ENCODE data around the gene ABLIM2. TPM values are rescaled to one million over a fixed set of nuclear protein-coding genes. Genes with fewer than 3 reads are reported as not detected.

The ABLIM2 gene
- total and polyA plus RNA-seq, 2 experiments from 2014 or later: 1.5 to 4.3 TPM

DNA sequence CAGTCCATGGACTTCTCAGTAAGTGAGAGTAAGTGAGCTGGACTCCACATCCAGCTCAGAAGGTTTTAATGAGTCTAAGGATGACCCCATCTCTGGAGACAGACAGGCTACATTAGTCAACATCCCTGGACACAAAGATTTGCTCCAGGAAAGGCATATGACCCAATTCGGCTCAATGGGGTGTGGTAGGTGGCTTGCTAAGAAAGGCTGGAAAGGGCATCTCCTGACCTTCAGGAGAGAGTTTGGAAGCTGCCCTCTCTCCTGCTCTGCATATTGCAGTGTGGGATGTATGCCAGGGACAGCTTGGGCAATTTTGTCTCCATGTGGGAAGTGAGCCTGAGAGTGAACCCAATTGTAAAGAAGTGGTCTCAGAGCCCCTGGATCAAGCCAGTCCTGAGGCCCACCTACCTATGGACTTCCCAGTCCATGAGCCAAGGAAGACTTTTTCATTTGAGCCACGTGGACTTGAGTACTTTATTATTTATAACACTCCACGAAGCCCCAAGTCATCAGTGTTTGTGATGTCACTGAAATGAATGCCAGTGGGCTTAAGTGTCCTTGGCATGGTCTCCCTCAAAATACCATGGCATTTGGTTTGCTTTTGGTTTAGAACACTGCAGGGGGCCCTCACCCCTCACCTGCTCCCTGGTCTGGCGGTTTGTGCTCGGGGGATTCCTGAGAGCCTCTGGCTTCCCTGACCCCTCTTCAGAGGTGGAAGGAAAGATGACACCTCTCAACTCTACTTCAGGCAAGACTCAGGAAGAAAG is 10.4 kb upstream of the ABLIM2 start:
- Histone ChIP-seq H3K36me3 (ENCODE audit: insufficient read depth) (no peaks in the 10 kb centered on the region), H3K9me2 (ENCODE audit: insufficient read depth) (peaks cover 4% of the 10 kb centered on the region; the same call in 1 of the 2 replicates), H3F3A (replicated peaks; ENCODE audit: low read depth) (no peaks in the 10 kb centered on the region), H3K27me3 (ENCODE audit: insufficient read depth) (no peaks in the 10 kb centered on the region), H4K20me1 (replicated peaks; ENCODE audit: insufficient read depth) (no peaks in the 10 kb centered on the region), H2AFZ (no peak overlapping the region), H3K4me3 (no peak overlapping the region), H3K4me2 (no peak overlapping the region), H3K4me1 (ENCODE audit: insufficient read depth) (no peaks in the 10 kb centered on the region), H3K79me2 (replicated peaks; ENCODE audit: insufficient read depth) (no peaks in the 10 kb centered on the region), H3K27ac (ENCODE audit: low read depth) (no peak overlapping the region)
- DNase-seq (ENCODE audit: low spot score) (no peak), ATAC-seq (no peak)
- Mint-ChIP-seq H3K27ac (no peak overlapping the region), H3K4me3 (no peak overlapping the region), H3K36me3 (ENCODE audit: low read depth) (peaks cover 7% of the 10 kb centered on the region; the same call in 2 of the 3 replicates), H3K27me3 (ENCODE audit: insufficient read depth, low read depth, poor library complexity) (no peaks in the 10 kb centered on the region), H3K4me1 (no peaks in the 10 kb centered on the region), H3K9me3 (peaks cover 19% of the 10 kb centered on the region)
- TF ChIP-seq ZNF331 (CRISPR knock-in tag; IDR thresholded peaks at IDR 0.05; ENCODE audit: low read depth) (no peak), NANOG (IDR thresholded peaks at IDR 0.05; ENCODE audit: borderline replicate concordance) (no peak), CREB1 (CRISPR knock-in tag; IDR thresholded peaks at IDR 0.05; ENCODE audit: low read depth) (no peak), EZH2phosphoT487 (IDR thresholded peaks at IDR 0.05; ENCODE audit: unreplicated experiment) (no peak), STAT1 (IDR thresholded peaks at IDR 0.05; ENCODE audit: unreplicated experiment) (no peak), ZNF114 (CRISPR knock-in tag; IDR thresholded peaks at IDR 0.05) (no peak)
- TF ChIP-seq, protein P1, sequence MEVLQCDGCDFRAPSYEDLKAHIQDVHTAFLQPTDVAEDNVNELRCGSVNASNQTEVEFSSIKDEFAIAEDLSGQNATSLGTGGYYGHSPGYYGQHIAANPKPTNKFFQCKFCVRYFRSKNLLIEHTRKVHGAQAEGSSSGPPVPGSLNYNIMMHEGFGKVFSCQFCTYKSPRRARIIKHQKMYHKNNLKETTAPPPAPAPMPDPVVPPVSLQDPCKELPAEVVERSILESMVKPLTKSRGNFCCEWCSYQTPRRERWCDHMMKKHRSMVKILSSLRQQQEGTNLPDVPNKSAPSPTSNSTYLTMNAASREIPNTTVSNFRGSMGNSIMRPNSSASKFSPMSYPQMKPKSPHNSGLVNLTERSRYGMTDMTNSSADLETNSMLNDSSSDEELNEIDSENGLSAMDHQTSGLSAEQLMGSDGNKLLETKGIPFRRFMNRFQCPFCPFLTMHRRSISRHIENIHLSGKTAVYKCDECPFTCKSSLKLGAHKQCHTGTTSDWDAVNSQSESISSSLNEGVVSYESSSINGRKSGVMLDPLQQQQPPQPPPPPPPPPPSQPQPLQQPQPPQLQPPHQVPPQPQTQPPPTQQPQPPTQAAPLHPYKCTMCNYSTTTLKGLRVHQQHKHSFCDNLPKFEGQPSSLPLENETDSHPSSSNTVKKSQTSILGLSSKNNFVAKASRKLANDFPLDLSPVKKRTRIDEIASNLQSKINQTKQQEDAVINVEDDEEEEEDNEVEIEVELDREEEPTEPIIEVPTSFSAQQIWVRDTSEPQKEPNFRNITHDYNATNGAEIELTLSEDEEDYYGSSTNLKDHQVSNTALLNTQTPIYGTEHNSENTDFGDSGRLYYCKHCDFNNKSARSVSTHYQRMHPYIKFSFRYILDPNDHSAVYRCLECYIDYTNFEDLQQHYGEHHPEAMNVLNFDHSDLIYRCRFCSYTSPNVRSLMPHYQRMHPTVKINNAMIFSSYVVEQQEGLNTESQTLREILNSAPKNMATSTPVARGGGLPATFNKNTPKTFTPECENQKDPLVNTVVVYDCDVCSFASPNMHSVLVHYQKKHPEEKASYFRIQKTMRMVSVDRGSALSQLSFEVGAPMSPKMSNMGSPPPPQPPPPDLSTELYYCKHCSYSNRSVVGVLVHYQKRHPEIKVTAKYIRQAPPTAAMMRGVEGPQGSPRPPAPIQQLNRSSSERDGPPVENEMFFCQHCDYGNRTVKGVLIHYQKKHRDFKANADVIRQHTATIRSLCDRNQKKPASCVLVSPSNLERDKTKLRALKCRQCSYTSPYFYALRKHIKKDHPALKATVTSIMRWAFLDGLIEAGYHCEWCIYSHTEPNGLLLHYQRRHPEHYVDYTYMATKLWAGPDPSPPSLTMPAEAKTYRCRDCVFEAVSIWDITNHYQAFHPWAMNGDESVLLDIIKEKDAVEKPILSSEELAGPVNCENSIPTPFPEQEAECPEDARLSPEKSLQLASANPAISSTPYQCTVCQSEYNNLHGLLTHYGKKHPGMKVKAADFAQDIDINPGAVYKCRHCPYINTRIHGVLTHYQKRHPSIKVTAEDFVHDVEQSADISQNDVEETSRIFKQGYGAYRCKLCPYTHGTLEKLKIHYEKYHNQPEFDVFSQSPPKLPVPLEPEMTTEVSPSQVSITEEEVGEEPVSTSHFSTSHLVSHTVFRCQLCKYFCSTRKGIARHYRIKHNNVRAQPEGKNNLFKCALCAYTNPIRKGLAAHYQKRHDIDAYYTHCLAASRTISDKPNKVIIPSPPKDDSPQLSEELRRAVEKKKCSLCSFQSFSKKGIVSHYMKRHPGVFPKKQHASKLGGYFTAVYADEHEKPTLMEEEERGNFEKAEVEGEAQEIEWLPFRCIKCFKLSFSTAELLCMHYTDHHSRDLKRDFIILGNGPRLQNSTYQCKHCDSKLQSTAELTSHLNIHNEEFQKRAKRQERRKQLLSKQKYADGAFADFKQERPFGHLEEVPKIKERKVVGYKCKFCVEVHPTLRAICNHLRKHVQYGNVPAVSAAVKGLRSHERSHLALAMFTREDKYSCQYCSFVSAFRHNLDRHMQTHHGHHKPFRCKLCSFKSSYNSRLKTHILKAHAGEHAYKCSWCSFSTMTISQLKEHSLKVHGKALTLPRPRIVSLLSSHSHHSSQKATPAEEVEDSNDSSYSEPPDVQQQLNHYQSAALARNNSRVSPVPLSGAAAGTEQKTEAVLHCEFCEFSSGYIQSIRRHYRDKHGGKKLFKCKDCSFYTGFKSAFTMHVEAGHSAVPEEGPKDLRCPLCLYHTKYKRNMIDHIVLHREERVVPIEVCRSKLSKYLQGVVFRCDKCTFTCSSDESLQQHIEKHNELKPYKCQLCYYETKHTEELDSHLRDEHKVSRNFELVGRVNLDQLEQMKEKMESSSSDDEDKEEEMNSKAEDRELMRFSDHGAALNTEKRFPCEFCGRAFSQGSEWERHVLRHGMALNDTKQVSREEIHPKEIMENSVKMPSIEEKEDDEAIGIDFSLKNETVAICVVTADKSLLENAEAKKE (CRISPR knock-in tag; IDR thresholded peaks at IDR 0.05): no peak
- TF ChIP-seq, protein P2, sequence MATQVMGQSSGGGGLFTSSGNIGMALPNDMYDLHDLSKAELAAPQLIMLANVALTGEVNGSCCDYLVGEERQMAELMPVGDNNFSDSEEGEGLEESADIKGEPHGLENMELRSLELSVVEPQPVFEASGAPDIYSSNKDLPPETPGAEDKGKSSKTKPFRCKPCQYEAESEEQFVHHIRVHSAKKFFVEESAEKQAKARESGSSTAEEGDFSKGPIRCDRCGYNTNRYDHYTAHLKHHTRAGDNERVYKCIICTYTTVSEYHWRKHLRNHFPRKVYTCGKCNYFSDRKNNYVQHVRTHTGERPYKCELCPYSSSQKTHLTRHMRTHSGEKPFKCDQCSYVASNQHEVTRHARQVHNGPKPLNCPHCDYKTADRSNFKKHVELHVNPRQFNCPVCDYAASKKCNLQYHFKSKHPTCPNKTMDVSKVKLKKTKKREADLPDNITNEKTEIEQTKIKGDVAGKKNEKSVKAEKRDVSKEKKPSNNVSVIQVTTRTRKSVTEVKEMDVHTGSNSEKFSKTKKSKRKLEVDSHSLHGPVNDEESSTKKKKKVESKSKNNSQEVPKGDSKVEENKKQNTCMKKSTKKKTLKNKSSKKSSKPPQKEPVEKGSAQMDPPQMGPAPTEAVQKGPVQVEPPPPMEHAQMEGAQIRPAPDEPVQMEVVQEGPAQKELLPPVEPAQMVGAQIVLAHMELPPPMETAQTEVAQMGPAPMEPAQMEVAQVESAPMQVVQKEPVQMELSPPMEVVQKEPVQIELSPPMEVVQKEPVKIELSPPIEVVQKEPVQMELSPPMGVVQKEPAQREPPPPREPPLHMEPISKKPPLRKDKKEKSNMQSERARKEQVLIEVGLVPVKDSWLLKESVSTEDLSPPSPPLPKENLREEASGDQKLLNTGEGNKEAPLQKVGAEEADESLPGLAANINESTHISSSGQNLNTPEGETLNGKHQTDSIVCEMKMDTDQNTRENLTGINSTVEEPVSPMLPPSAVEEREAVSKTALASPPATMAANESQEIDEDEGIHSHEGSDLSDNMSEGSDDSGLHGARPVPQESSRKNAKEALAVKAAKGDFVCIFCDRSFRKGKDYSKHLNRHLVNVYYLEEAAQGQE (IDR thresholded peaks at IDR 0.05; ENCODE audit: unreplicated experiment): no peak
- TF ChIP-seq, protein P3, sequence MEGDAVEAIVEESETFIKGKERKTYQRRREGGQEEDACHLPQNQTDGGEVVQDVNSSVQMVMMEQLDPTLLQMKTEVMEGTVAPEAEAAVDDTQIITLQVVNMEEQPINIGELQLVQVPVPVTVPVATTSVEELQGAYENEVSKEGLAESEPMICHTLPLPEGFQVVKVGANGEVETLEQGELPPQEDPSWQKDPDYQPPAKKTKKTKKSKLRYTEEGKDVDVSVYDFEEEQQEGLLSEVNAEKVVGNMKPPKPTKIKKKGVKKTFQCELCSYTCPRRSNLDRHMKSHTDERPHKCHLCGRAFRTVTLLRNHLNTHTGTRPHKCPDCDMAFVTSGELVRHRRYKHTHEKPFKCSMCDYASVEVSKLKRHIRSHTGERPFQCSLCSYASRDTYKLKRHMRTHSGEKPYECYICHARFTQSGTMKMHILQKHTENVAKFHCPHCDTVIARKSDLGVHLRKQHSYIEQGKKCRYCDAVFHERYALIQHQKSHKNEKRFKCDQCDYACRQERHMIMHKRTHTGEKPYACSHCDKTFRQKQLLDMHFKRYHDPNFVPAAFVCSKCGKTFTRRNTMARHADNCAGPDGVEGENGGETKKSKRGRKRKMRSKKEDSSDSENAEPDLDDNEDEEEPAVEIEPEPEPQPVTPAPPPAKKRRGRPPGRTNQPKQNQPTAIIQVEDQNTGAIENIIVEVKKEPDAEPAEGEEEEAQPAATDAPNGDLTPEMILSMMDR (conservative IDR thresholded peaks at IDR 0.05; ENCODE audit: low read depth in 2 of 2): no peak
- TF ChIP-seq, protein P4, sequence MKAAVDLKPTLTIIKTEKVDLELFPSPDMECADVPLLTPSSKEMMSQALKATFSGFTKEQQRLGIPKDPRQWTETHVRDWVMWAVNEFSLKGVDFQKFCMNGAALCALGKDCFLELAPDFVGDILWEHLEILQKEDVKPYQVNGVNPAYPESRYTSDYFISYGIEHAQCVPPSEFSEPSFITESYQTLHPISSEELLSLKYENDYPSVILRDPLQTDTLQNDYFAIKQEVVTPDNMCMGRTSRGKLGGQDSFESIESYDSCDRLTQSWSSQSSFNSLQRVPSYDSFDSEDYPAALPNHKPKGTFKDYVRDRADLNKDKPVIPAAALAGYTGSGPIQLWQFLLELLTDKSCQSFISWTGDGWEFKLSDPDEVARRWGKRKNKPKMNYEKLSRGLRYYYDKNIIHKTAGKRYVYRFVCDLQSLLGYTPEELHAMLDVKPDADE (IDR thresholded peaks at IDR 0.05): no peak
